Activated naive CD4-positive, alpha-beta T cell treated with Interleukin-2 at 50 U/mL for 16 hours (primary cell): ENCODE measurements around the gene LDHAL6B.

Source experiments
- DNase-seq: peaks from one replicate; pipeline ENCODE4 v3.0.0-alpha.2; 2020

LDHAL6B gene

DNA sequence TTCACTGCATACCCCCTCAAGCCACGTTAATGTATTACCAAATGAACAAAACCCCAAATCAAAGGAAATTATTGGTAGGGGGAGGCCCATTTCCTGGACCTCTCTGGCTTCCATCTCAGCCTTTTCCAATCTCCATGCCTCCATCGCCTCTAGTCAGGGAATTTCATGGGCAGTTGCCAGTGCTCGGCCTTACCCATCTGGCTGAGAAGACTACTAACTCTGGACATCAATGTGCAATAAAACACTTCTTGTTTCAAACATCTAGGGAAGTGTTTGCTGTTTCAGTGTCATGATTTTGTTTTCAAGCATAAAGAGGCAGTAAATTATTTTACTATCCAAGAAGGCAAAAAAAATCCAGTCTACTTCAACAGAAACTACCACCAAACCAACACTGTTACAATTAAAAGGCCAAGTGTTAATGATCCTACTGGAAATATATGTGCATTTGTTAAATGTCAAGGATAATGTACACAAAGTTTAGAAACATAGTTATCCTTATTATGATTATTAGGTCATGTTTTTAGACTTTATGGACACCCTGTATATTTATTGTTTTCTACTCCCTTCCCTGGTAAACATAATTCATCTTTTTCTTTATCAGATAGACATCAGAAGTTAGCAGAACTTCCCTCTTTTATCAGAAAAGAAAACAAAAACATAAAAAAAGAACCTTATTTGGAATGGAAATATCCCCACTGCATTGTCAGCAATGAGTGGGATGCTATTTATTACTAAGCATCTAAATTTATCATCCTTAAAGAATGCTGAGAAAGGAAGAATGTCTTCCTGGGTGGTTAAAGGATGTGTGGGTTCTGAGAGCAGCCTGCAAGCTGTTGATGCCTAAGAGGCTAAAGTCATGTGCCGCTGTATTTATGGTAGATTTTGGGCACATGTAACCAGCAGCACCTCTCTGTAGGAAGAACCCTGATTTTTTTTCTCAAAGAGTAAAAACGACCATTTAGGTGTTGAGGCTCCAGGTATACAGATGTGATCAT, 15.2 kb downstream of the LDHAL6B start:
- no peak for DNase-seq

DNA sequence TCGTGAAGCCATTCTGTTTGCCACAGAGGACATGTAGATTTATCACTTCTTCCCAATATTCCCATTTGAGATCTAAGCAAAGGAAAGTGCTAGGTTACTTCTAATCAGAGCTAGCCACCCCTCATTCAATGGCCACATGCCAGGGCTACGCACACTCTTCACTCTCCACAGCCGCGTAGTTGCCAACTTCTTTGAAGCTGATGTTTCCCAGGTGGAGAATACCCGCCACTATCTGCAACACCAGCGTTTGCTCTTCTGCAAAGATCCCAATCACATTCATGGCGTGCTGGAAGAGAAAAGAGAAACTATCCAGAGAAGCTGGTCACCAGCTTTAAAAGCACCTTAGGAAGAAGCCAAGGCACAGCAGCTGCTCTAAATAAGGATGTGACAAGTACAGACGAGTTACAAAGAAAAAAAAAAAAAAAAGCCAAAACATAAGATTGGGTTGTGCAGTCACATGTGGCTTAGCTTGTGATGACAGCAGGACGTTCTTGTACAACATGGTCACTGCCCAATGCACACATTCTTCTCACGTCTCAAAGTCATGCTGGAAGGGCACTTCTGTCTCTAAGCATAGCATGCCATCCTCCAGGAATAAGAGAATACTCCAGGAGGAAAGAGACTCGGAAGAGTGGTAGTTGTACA, 16.4 kb downstream of the LDHAL6B start:
- no peak for DNase-seq

DNA sequence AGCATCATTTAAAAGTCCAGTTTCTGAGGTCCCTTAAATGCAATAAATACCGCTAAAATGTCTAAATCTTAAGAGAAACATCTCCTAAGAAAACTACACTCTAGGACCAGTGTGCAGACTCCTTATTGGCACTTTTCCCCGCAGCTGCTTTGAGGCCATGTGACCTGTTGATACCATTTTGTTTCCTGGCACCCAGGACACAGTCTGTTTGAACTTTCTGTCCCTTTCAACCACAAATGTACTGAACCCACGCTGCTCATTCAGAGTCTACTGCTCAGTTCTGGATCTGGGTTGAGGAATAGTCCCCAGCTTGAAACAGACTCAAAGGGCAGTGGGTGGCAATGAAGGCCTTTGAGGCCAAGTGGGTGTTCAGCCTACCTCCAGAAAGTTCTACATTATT, 17.1 kb downstream of the LDHAL6B start:
- no peak for DNase-seq

DNA sequence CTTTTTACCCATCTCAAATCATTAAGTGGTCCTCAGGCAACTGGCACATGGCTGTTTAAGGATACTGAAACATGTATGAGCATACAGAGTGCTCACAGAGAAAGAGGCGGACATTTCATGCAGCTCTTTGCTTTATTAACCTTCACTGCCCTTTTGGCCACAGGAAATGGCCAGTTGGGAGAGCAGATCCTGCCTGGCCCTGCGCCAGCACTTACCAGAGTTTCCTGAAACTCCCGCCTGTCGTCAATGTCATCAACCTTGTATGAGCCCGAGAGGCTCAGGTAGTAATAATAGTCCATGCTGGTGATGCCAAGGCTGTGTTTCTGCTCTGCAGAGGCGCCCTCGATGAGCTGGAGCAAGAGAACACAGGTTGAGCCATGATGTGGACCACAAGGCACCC, 17.8 kb downstream of the LDHAL6B start:
- DNase-seq, result no peak

DNA sequence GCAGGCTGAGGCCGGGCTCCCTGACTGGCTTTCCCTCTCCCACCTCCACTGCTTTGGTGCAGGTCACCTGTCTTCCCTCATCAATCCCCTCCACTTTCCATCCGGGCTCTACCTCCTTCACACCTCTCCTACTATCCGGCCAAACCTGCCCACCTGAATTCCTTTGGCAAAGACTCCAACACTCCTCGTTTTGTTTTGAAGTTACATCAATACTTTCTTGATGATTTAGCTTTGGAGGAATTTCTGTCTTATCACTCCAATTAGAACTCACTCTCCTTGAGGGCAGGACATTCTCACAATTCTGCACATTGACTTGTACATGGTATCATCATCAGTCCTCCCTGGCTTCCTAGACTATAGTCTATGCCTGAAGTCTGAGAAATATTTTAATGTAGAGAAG, 20.4 kb downstream of the LDHAL6B start:
- DNase-seq, result no peak

DNA sequence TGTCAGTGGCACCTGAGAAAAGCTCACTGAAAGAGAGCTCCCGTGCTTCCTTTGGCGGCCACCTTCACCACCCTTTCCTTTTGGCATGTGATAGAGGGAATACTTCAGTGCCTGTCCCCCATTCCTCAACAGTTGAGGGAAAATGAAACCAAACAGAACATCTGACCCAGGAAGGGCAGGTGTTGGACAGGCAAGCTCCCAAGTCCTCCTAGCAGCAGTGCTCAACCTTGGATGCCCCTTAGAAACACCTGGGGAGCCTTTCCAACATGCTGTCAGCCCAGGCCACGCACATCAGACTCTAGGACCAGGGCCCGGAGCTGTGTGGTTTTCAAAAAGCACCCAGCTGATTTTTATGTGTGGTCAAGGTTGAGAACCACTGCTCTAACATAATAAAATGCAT, 22.4 kb downstream of the LDHAL6B start:
- no peak for DNase-seq

DNA sequence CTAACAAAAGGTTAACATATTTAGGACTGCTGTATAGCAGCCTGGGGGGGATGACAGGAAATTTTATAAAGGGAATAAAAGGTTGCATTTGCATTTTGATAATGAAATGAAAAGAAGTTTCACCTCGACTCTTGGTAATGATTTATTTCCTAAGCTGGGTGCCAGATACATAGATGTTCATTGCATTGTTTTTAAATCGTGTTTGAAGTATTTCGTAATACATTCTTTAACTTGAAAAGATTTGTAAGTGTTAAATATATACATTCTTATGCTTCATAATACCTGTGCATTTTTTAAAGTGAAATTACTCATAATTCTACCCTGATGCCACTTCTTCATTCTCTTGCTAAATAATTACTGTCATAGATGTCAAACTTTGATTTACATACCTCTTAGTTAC, 22.8 kb downstream of the LDHAL6B start:
- DNase-seq, result no peak

DNA sequence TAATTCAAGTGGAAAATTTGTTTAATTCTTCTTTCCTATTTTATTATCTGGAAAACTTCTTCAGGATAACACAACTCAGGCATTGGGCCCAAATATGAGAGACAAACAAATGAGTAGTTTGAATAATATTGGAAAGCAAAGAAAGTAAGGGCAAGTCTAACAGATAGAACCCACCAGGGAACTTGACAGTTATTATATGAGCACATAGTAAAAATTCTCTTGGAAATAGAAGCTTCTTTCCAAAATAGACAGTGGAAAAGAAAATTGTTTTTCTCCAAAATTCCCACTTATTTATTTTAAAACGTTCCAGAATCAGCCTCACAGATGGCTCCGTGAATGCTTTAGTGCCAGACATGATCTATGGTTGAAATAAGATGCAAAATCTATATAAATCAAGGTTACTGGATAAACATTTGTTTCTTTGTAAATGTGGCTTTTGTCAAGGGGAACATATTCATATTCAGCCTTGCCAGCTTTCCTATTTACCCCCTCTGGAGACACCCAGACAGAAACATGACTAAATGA, 23.9 kb downstream of the LDHAL6B start:
- no peak for DNase-seq

DNA sequence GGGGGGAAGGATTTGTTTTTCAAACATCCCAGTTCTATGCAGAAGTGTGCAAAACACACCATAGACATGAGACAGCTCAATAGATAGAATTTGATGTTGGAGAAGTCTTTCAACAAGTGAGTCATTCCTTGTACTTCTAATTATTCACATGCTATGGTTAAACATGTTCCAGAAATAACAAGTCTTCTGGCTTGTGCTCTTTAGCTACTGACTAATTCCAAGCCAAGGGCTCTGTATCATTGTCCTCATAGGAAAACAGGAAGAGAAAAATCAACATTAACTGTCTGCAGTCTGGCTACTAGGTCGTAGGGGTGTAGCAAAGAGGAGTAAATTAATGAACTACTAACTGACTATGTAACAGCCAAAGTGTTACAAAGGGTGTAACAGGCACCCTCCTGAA, 25.8 kb downstream of the LDHAL6B start:
- DNase-seq, result no peak

DNA sequence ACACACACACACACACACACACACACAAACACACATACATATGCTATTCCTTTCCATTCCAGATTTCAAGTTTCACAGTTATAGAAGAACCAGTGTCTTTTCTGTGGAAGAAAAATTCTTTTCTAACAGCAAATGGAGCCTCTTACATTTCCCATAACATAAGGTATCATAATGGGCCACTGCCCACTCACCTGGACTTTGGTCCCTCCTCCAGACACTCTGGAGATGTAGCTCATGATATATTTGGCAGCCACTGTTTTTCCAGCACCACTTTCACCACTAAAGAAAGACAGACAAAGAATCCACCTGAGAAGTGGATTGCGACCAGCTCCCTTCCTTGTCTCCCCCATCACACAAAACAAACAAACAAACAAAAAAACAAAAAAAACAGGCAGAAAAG, 29.8 kb downstream of the LDHAL6B start:
- no peak for DNase-seq

DNA sequence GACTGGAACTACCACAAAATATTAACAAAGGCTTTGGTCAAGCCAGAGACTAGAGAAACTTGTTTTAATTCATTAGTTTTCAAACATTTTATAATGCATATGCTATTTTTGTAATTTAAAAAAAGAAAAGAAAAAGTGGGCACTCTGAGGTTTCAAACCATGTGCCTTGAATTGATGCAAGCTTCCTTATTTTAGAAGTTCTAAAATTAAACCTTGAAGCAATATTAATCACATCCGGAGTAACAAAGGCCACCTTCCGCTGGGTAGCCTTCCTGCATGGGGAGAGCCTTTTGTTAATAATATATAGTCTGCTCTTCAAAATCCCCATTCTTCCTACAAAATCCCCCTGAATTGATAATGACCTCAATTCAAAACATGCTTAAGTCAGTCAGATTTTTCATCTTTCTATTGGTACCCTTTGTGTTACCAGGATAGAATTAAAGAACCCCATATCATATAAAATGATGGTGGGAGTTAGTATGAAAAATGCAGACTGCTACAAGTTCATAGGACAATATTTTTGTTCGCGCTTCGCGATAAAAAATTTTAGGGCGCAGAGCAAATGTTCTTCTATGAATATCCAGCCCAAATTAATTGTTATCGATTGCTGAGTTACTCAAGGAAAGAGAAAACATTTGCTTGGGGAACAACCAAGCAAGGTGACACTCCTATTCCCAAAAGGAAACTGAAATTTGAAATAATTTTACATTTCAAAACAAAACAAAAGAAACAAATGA, 30.6 kb downstream of the LDHAL6B start:
- no peak for DNase-seq

DNA sequence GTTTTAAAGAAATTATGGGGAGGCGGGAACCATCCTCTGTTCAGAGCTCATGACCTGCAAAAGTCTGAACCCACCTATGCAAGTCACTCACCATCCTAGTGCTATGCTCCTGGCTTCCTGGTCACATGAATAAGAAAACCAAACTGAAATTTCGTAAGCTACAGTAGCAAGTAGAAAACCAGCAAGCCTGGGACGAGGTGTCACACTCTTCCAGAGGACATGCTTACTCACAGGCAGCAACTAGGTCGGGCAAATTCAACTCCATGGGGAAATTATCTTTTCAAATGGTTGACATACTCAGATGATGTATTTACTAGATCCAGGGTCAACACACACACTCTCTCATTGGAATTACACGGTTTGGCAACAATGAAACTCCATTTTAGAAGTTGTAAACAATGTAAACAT, 31.3 kb downstream of the LDHAL6B start:
- no peak for DNase-seq

DNA sequence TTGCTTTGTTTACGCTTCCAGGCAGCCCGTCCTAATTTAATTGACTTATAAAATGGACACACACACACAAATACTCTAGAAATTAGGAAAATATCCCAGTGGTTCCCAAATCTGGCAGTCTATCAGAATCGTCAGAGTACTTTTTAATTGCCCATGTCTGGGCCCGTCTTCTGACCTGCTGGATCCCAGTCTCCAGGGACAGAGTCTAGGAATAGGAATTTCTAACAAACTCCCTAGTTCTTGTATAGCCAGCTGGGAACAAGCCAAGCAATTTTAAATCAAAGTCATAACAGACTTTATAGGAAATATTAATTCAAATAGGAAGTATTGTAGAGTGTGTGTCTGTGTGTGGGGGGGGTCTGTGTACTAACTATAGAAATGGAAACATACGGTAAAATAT, 33.4 kb downstream of the LDHAL6B start:
- no peak for DNase-seq

DNA sequence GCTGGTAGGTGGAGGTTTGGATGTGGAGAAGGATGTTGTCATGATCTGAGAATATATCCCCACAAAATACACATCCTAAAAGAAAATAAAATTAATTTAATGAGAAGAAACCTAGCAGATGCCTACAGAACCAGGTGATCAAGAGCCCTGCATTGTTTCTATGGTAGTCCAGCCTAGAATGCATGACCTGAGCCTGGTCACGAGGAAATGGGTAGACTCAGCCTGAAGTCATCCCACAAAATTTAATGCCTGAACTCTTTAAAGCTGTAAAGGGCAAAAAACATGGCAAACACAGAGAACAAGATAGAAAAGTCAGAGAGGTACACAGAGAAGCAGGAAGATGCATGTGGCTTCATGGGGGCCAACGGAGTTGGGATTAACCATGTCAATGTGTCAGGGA, 36.0 kb downstream of the LDHAL6B start:
- DNase-seq, result no peak

DNA sequence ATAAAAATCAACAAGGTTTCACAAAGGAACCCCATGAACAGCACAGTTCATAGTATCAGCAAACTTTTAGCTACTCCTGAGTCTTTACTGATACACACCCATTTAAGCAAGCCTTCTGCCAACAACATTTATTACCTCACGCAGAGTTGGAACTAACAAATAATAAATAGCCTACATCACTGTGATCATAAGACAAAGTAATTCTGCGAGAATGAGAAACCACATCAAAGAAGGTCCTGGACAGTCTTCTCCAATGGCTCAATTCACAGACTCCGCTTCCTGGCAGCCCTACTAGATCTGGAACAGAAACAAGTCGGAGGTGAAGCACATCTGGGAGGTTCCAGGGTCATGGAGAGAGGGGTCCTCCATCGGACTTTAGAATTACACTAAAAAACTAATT, 37.0 kb downstream of the LDHAL6B start:
- DNase-seq, result no peak

DNA sequence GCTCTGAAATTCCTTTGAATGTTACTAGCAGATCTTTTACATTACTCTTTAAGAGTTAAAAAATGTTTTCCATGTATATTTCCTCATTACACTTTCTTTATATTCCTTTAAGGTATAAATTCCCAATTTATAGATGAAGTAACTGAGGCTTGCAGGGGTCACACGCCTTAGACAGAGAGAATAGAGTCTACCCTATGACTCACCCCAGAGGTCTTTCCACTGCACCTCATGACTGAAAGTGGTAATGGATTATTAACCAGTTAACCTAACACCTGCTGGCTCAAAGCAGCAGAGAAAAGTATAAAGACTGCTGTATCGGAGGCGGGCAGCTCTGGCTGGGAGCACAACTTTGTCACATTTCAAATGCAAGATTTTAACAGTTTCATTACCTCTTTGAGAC, 37.7 kb downstream of the LDHAL6B start:
- DNase-seq, result no peak

DNA sequence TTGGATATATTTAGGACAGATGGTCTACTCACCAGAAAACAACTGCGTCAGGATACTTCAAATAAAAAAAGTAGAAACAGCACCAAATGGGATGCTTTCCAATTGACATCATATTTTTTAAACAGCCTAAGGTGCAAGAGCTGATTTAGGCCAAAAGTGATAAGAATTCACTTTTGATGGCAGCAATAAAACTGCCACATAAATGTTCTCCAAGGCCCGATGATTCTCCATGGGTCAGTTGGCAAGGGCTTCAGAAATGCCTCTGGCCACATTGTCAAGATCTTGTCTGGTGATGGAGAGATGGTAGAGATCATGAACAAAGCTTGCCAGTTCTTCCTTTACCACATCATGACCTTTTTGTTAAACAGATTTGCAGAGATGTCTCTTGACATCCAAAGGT, 38.9 kb downstream of the LDHAL6B start:
- DNase-seq, result no peak

DNA sequence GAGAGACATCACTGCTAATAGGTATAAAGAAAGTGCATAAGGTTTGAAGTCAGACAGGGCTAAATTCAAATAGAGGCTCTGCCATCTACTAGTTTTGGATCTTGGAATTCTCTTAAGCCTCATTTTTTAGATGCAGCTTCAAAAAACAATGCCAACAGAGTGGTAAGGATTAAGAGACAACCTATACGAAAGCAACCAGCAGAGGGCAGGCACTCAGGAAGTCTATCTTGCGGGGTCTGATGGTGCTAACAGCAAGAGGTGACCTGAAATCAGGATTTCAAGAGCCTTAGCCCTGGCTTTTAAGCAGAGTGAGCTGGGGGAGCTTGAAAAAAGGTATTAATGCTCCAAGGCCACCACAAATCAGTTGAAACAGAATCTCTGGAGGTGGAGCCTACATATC, 40.7 kb downstream of the LDHAL6B start:
- peak; percentile 42 for DNase-seq

DNA sequence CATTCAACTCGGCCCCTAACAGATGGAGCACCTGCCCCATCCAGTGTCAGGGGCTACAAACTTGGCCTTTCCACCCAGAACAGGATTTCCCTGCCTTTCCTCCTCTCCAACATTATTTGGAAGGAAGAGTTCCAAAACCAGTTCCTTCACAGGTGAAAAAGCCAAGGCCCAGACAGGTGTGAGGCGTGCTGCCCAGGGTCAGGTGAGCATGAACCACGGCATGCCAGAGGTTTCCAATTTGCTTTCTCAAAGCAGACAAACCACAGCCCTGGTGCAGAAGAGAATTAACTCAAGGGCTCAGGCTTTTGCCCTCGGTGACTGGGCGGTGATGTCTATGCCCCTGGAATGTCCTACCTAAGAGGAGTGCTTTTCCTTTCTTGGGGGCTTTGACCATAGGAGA, 43.2 kb downstream of the LDHAL6B start:
- no peak for DNase-seq

DNA sequence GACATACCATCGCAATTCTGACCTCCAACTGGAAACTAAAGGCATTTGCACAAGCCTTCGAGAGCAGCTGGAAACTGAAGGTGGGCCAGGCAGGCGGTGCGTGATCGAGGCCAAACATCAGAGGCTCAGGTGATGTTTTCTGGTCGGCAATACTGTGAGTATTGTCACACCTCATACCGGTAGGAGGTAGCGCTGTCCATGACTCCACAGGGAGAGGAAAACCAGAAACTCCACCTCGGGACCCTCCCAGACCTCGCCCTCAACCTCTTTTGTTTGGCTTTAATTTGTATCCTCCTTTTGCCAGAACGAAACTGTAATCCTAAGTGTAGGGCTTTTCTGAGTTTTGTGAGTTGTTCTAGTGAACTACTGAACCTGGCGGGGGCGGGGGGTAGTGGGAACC, 43.6 kb downstream of the LDHAL6B start:
- DNase-seq, result no peak

DNA sequence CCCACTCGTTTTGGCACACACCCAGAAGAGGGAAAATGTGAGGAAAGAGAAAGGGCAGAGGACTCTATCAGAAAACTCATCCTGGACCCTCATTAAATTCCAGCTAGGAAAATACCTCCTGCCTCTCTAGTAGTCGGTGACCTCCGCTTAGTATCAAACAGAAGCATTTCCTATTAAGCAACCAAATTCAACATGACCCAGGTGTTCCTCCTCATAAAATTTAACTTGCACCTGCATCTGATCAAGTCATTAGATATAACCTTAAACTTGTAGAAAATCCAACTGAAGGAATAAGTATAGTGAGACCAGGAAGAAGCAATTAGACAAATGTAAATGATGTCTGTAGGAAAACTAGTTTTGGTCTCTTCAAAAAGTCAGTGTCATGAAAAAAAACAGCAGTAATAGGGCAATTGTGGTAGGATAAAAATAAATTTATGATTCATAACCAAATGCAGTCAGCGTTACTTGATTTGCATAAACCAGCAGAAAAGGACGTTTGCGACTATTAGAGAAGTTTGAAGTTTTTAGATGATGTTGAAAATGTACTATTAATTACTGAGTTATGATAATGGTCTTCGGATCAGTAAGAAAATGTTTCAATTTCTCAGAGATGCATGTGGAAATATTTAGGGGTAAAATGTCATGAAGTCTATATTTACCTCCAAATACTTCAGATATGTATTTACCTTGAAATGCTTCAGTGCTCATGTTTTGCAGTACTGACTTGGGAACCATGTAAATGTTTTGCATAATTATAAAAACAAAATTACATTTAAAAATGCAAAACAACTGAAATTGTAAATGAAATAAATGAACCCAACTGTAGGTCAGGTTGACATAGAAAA, 44.6 kb downstream of the LDHAL6B start:
- no peak for DNase-seq

DNA sequence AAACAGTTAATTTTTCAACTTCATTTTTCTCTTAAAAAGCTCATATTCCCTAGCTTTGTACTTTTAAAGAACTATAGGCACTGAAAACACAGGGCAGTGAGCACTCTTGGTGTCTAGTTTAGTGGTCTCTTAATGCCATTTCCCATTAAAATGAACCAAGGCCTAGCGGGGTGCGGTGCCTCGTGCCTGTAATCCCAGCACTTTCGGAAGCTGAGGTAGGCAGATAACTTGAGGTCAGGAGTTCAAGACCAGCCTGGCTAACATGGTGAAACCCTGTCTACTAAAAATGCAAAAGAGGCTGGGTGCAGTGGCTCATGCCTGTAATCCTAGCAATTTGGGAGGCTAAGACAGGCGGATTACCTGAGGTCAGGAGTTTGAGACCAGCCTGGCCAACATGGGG, 45.5 kb downstream of the LDHAL6B start:
- DNase-seq, result no peak
